HCT116 (cell line): ENCODE results near the gene ACSBG1. TPM values are rescaled to one million over a fixed set of nuclear protein-coding genes. Genes with fewer than 3 reads are reported as not detected.

Experiments
- ATAC-seq: fragments of 200-7000 bp; cut with Tn5 transposase; 2 replicates; pipeline ENCODE4 v1.9.1; 2020; ENCODE audit warnings: mild to moderate bottlenecking, moderate library complexity
- BruUV-seq: library from RNA; stranded (reverse); fragments of 400-500 nt; replicated peaks from 2 replicates; lab custom pipeline; 2021; lab: Mats Ljungman, UMichigan
- CTCF ChIA-PET: fragments of 300-600 bp; sonication (Branson Sonifier 250); formaldehyde crosslinking; loops from one replicate; lab custom pipeline; 2021; ENCODE audit warnings: antibody characterized with exemption; lab: Charles Lee
- POLR2A ChIA-PET: fragments of 300-600, 350-600 bp; sonication (Branson Sonifier 250); formaldehyde crosslinking; loops from one replicate; lab custom pipeline; 2021; ENCODE audit warnings: antibody characterized with exemption; lab: Charles Lee
- RAD21 ChIA-PET, 2 experiments: fragments of 300-600 bp; sonication (Branson Sonifier 250); formaldehyde crosslinking; loops; one replicate each; lab custom pipeline; 2023; ENCODE audit warnings: low total read pairs in 2 of 2; ENCODE audit not compliant: uncharacterized antibody in 2 of 2, unreplicated experiment in 2 of 2, low non-redundant PET in 1 of 2; lab: Charles Lee
- DNase-seq: peaks from one replicate; pipeline ENCODE4 v3.0.0-alpha.2; 2010; ENCODE audit warnings: low read depth, low spot score
- H2AFZ ChIP-seq: fragments of 200-600 bp; shearing (Covaris generic), sonication (generic); 2 replicates; pipeline ENCODE4 v1.6.1; 2017; ENCODE audit warnings: low read depth, mixed run types, mixed read lengths, antibody characterized with exemption, low read length; ENCODE audit not compliant: poor library complexity, severe bottlenecking
- H3K27ac ChIP-seq: 2 replicates; pipeline ENCODE4 v1.5.1; 2012; ENCODE audit warnings: low read depth, low read length
- H3K27me3 ChIP-seq: fragments of 200-600 bp; sonication (generic); 2 replicates; pipeline ENCODE4 v1.6.1; 2016; ENCODE audit warnings: mixed run types, low read length, mixed read lengths; ENCODE audit not compliant: insufficient read depth
- H3K36me3 ChIP-seq, 2 experiments: fragments of 200-500 bp in 1 of 2; fragments of 200-600 bp in 1 of 2; sonication (Bioruptor generic) in 1 of 2; sonication (generic) in 1 of 2; 2 replicates each; pipeline versions ENCODE4 v1.5.1 to v1.6.1; 2014 to 2016; ENCODE audit warnings: low read length in 2 of 2, inconsistent platforms in 1 of 2, mixed read lengths in 1 of 2, mixed run types in 1 of 2; ENCODE audit not compliant: insufficient read depth in 2 of 2, control insufficient read depth in 1 of 2
- H3K4me1 ChIP-seq, 2 experiments: fragments of 200-600 bp in 1 of 2; sonication (generic) in 1 of 2; 2 replicates each; pipeline versions ENCODE4 v1.5.1 to v1.6.1; 2012 to 2017; ENCODE audit warnings: low read length in 2 of 2, inconsistent platforms in 1 of 2, mild to moderate bottlenecking in 1 of 2, mixed read lengths in 1 of 2, mixed run types in 1 of 2, moderate library complexity in 1 of 2; ENCODE audit not compliant: insufficient read depth in 2 of 2, control insufficient read depth in 1 of 2
- H3K4me2 ChIP-seq: fragments of 200-600 bp; sonication (generic); 2 replicates; pipeline ENCODE4 v1.6.1; 2017; ENCODE audit warnings: mixed run types, low read length, mixed read lengths
- H3K4me3 ChIP-seq, 2 experiments: fragments of 200-600 bp in 1 of 2; sonication (generic) in 1 of 2; replicated peaks in 1 of 2; 2 replicates each; pipeline ENCODE4 v1.5.1; 2011 to 2016; ENCODE audit warnings: low read length in 2 of 2, control low read depth in 1 of 2, low read depth in 1 of 2, mild to moderate bottlenecking in 1 of 2, mixed read lengths in 1 of 2, mixed run types in 1 of 2
- H3K79me2 ChIP-seq: fragments of 200-600 bp; sonication (generic); 2 replicates; pipeline ENCODE4 v1.6.1; 2017; ENCODE audit warnings: mild to moderate bottlenecking, mixed run types, low read length, moderate library complexity, mixed read lengths; ENCODE audit not compliant: insufficient read depth
- H3K9ac ChIP-seq: fragments of 200-600 bp; sonication (generic); 2 replicates; pipeline ENCODE4 v1.6.1; 2016; ENCODE audit warnings: low read length, mixed read lengths
- H3K9me2 ChIP-seq: fragments of 200-600 bp; sonication (generic), shearing (Covaris generic); 2 replicates; pipeline ENCODE4 v1.6.1; 2017; ENCODE audit warnings: mixed run types, mild to moderate bottlenecking, moderate library complexity; ENCODE audit not compliant: insufficient read depth
- H3K9me3 ChIP-seq, 2 experiments: fragments of 200-500 bp in 1 of 2; fragments of 200-600 bp in 1 of 2; sonication (Bioruptor generic) in 1 of 2; sonication (generic) in 1 of 2; 2 replicates each; pipeline ENCODE4 v1.6.1; 2014 to 2017; ENCODE audit warnings: low read length in 2 of 2, mixed read lengths in 2 of 2, inconsistent platforms in 1 of 2, low read depth in 1 of 2, mild to moderate bottlenecking in 1 of 2, mixed run types in 1 of 2, moderate library complexity in 1 of 2; ENCODE audit not compliant: control insufficient read depth in 1 of 2, insufficient read depth in 1 of 2
- H4K20me1 ChIP-seq: fragments of 200-600 bp; sonication (generic), shearing (Covaris generic); 2 replicates; pipeline ENCODE4 v1.6.1; 2017; ENCODE audit warnings: mixed run types, mild to moderate bottlenecking, moderate library complexity; ENCODE audit not compliant: insufficient read depth
- CBX3 ChIP-seq: IDR thresholded peaks from 2 replicates; pipeline ENCODE4 v1.6.1; 2012; ENCODE audit warnings: low read depth
- CTCF ChIP-seq, 3 experiments: fragments of 200-600 bp in 1 of 3; sonication (generic) in 1 of 3; IDR thresholded peaks in 2 of 3; conservative IDR thresholded peaks in 1 of 3; 2 replicates each; pipeline ENCODE4 v1.5.1; 2012 to 2017; ENCODE audit warnings: low read depth in 2 of 3, low read length in 2 of 3, antibody characterized with exemption in 1 of 3, borderline replicate concordance in 1 of 3, control low read depth in 1 of 3, mild to moderate bottlenecking in 1 of 3, mixed read lengths in 1 of 3, mixed run types in 1 of 3, moderate library complexity in 1 of 3; ENCODE audit not compliant: insufficient read depth in 1 of 3
- EGR1 ChIP-seq: IDR thresholded peaks from 2 replicates; pipeline ENCODE4 v1.6.1; 2012; ENCODE audit warnings: low read depth
- ELF1 ChIP-seq: IDR thresholded peaks from 2 replicates; pipeline ENCODE4 v1.6.1; 2012; ENCODE audit warnings: low read depth, borderline replicate concordance
- EZH2 ChIP-seq: fragments of 200-600 bp; sonication (generic); IDR thresholded peaks from 2 replicates; pipeline ENCODE4 v1.6.1; 2017; ENCODE audit warnings: antibody characterized with exemption, mixed run types
- FOSL1 ChIP-seq: IDR thresholded peaks from 2 replicates; pipeline ENCODE4 v1.6.1; 2012; ENCODE audit warnings: low read depth
- JUND ChIP-seq: IDR thresholded peaks from 2 replicates; pipeline ENCODE4 v1.6.1; 2012
- POLR2A ChIP-seq: IDR thresholded peaks from 2 replicates; pipeline ENCODE4 v1.7.0; 2011; ENCODE audit warnings: borderline replicate concordance; ENCODE audit not compliant: insufficient read depth, insufficient read length; ENCODE audit errors: extremely low read depth
- POLR2AphosphoS5 ChIP-seq: IDR thresholded peaks from 2 replicates; pipeline ENCODE4 v1.6.1; 2011; ENCODE audit warnings: mild to moderate bottlenecking, low read depth, low read length, moderate library complexity
- RAD21 ChIP-seq: IDR thresholded peaks from 2 replicates; pipeline ENCODE4 v1.6.1; 2012; ENCODE audit warnings: low read depth, mild to moderate bottlenecking
- REST ChIP-seq: IDR thresholded peaks from 2 replicates; pipeline ENCODE4 v1.6.1; 2012; ENCODE audit warnings: low read depth
- SIN3A ChIP-seq: IDR thresholded peaks from 2 replicates; pipeline ENCODE4 v1.6.1; 2012; ENCODE audit warnings: low read depth
- SP1 ChIP-seq: IDR thresholded peaks from 2 replicates; pipeline ENCODE4 v1.6.1; 2012; ENCODE audit warnings: low read depth
- SRF ChIP-seq: IDR thresholded peaks from 2 replicates; pipeline ENCODE4 v1.6.1; 2012; ENCODE audit warnings: low read depth
- TCF7L2 ChIP-seq: IDR thresholded peaks from 2 replicates; pipeline ENCODE4 v1.7.0; 2011; ENCODE audit warnings: borderline replicate concordance, inconsistent platforms; ENCODE audit not compliant: insufficient read depth, insufficient read length; ENCODE audit errors: extremely low read depth
- YY1 ChIP-seq: IDR thresholded peaks from 2 replicates; pipeline ENCODE4 v1.6.1; 2011; ENCODE audit warnings: low read length, low read depth, moderate library complexity, mild to moderate bottlenecking; ENCODE audit not compliant: insufficient replicate concordance; ENCODE audit errors: extremely low read depth
- ZBTB33 ChIP-seq: IDR thresholded peaks from 2 replicates; pipeline ENCODE4 v1.6.1; 2011; ENCODE audit warnings: mild to moderate bottlenecking, low read length, moderate library complexity; ENCODE audit not compliant: insufficient replicate concordance; ENCODE audit errors: extremely low read depth
- ZFX ChIP-seq: fragments of 450-650 bp; IDR thresholded peaks from 2 replicates; pipeline ENCODE4 v1.6.1; 2017
- ZNF274 ChIP-seq: fragments of 200-500 bp; sonication (Bioruptor generic); IDR thresholded peaks from 2 replicates; pipeline ENCODE4 v1.6.1; 2014; ENCODE audit warnings: mild to moderate bottlenecking, low read depth, low read length, inconsistent platforms
- intact Hi-C: fragments of 100-400 bp; cut with micrococcal nuclease; formaldehyde crosslinking; loops from 2 replicates; pipeline ENCODE4 v1.10.0; 2022
- total RNA-seq: library from RNA; stranded (reverse); gene quantifications from one replicate; pipeline ENCODE4 v1.2.1, GENCODE V29; 2021; ENCODE audit not compliant: unreplicated experiment

Gene ACSBG1
- total RNA-seq, 1 experiment from 2014 or later: 0.71 TPM

DNA sequence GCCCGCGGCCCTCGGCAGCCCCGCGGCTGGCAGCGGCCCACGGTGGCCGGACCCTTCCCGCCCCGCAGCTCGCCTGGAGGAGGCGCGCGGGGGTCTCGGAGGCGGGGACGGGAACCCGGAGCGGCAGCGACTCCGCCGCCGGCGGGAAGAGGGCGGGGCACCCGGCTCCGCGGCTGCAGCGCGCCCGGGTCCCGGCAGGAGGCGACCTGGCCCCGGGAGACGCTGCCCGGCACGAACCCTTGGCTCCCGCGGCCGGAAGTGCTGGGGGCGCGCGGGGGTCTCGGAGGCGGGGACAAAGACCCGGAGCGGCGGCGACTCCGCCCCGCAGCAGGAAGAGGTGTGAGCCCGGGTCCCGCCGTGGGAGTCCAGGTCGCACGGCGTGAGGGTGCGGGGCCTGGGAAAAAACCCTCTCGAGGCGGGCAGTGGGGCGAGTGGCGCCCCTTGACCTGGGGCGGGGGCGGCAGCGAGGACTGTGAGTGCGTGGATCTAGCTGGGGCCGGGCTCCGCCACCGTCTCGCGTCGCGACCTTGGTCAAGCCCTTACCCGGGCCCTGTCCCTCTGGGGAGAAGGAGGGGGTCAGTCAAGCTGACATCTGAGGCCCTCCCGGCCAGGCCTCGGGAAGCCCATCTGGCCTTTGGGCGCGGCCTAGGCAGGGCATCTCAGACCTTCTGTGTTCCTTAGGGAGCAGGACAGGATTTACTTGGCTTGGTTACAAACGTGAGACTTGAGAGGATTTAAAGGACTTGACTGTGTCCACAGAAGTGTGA is 102.9 kb downstream of the ACSBG1 start, which contains the start of gene CIB2:
TSS of gene CIB2 (minus strand) at position 151 of the 767 bp plus-strand sequence. CDS start 230 bp downstream, outside the sequence.
- Histone ChIP-seq H3K79me2 (no peaks in the 10 kb centered on the region), H4K20me1 (no peaks in the 10 kb centered on the region), H3K9me2 (no peaks in the 10 kb centered on the region), H3K27ac (peak within 1 kb of the TSS; percentile 73), H3K27me3 (no peaks in the 10 kb centered on the region), H2AFZ (no peak within 1 kb of the TSS), H3K36me3 (no peaks in the 10 kb centered on the region), H3K4me2 (peak within 1 kb of the TSS; percentile 93), H3K9me3 (no peaks in the 10 kb centered on the region), H3K4me3 (peak within 1 kb of the TSS; percentile 77 to 78), H3K9ac (peak within 1 kb of the TSS; percentile 80), H3K4me1 (peaks cover 15 to 45% of the 10 kb centered on the region in 2 experiments; a peak in 3 of 4 replicates)
- BruUV-seq: TSS peak; percentile 67
- intact Hi-C loops: loop anchor here (1.0 to 5.0 kb wide), 2 partner anchors 66 to 110 kb away; no protein-coding TSS in a partner anchor
- POLR2A ChIA-PET: interaction anchor here (0.7 to 1.6 kb wide), 3 partner anchors 17 to 632 kb away, joined by 3 to 4 read pairs (median 4); no protein-coding TSS in a partner anchor
- ATAC-seq (peak; percentile 88), DNase-seq (no peak)
- CTCF ChIA-PET: interaction anchor here (0.8 to 1.8 kb wide), 6 partner anchors 12 to 168 kb away, joined by 3 to 6 read pairs (median 4); partner anchors contain the start of genes IDH3A and SKIC8
- RAD21 ChIA-PET: interaction anchor here in 1 of 2 experiments (0.5 to 1.4 kb wide), 4 partner anchors 17 to 64 kb away, joined by 3 to 4 read pairs (median 4); no protein-coding TSS in a partner anchor
- TF ChIP-seq CTCF (IDR thresholded peaks at IDR 0.05 in 2 of 3, conservative IDR thresholded peaks at IDR 0.05 in 1 of 3; ENCODE audit: borderline replicate concordance in 1 of 3, insufficient read depth in 1 of 3, low read depth in 2 of 3, low read length in 2 of 3) (peak; percentile 30 to 59 (median 48); a peak in 5 of 6 replicates), SIN3A (no peak), EGR1 (0 out of 2 replicates have a peak, but pooled peaks have one; percentile 20), REST (no peak), SRF (no peak), CBX3 (no peak), FOSL1 (no peak), POLR2A (peak; percentile 26), EZH2 (no peak), YY1 (peak; percentile 17), SP1 (no peak), ZBTB33 (no peak), ELF1 (no peak), RAD21 (peak; percentile 63), JUND (no peak), ZNF274 (no peak), POLR2AphosphoS5 (peak; percentile 49; the same call in 1 of the 2 replicates), ZFX (peak; percentile 86), TCF7L2 (no peak)
